ENCODE measurements around the gene AKR1C8.
"Not testable (repeated sequence)": the region's sequence is repeated elsewhere in the genome, so short reads cannot be mapped to it uniquely, and the experiment has no call there.

Gene AKR1C8

GRCh38 chr10:5175581-5175980, 9.4 kb downstream of the AKR1C8 start:
- not testable (repeated sequence) for H3K27ac ChIP-seq; DNase-seq (ENCODE audit: low read depth, low spot score)

- no peak for DNase-seq (ENCODE audit: low read depth, low spot score)
- H3K27ac ChIP-seq, result no peak overlapping the region
Observed at GRCh38 chr10:5168897-5169420, 16.0 kb downstream of the AKR1C8 start.

- no peak for DNase-seq (ENCODE audit: low read depth, low spot score)
- no peak overlapping the region for H3K27ac ChIP-seq
Observed at GRCh38 chr10:5165738-5166137, 19.2 kb downstream of the AKR1C8 start.

- no peak overlapping the region for H3K27ac ChIP-seq
- DNase-seq (ENCODE audit: low read depth, low spot score), result no peak
Observed at GRCh38 chr10:5163487-5163886, 21.5 kb downstream of the AKR1C8 start.

GRCh38 chr10:5159126-5159525, 25.8 kb downstream of the AKR1C8 start:
- no peak for DNase-seq (ENCODE audit: low read depth, low spot score)
- no peak overlapping the region for H3K27ac ChIP-seq

GRCh38 chr10:5157501-5157900, 27.4 kb downstream of the AKR1C8 start:
- no peak overlapping the region for H3K27ac ChIP-seq
- no peak for DNase-seq (ENCODE audit: low read depth, low spot score)

- DNase-seq (ENCODE audit: low read depth, low spot score), result no peak
- H3K27ac ChIP-seq, result no peak overlapping the region
Observed at GRCh38 chr10:5155951-5156350, 29.0 kb downstream of the AKR1C8 start.

GRCh38 chr10:5151076-5151475, 33.9 kb downstream of the AKR1C8 start:
- no peak for DNase-seq (ENCODE audit: low read depth, low spot score)
- H3K27ac ChIP-seq, result no peak overlapping the region

- no peak for DNase-seq (ENCODE audit: low read depth, low spot score)
- no peak overlapping the region for H3K27ac ChIP-seq
Observed at GRCh38 chr10:5148678-5149032, 36.3 kb downstream of the AKR1C8 start.

GRCh38 chr10:5147981-5148677, 36.8 kb downstream of the AKR1C8 start:
- no peak for DNase-seq (ENCODE audit: low read depth, low spot score)
- H3K27ac ChIP-seq, result no peak overlapping the region

- H3K27ac ChIP-seq, result no peak overlapping the region
Observed at GRCh38 chr10:5147255-5147980, 37.5 kb downstream of the AKR1C8 start.

GRCh38 chr10:5146920-5147254, 38.1 kb downstream of the AKR1C8 start:
- DNase-seq (ENCODE audit: low read depth, low spot score), result no peak
- no peak overlapping the region for H3K27ac ChIP-seq

More at GRCh38 chr10:5147255-5147980, 37.5 kb downstream of the AKR1C8 start:
- DNase-seq (ENCODE audit: low read depth, low spot score), result no peak

GRCh38 chr10:5143137-5143536, 41.8 kb downstream of the AKR1C8 start:
- DNase-seq (ENCODE audit: low read depth, low spot score), result no peak
- no peak overlapping the region for H3K27ac ChIP-seq

GRCh38 chr10:5142199-5142598, 42.8 kb downstream of the AKR1C8 start:
- DNase-seq (ENCODE audit: low read depth, low spot score), result no peak
- H3K27ac ChIP-seq, result no peak overlapping the region

GRCh38 chr10:5137699-5138098, 47.3 kb downstream of the AKR1C8 start:
- H3K27ac ChIP-seq; DNase-seq (ENCODE audit: low read depth, low spot score): not testable (repeated sequence)

- no peak overlapping the region for H3K27ac ChIP-seq
- DNase-seq (ENCODE audit: low read depth, low spot score), result no peak
Observed at GRCh38 chr10:5136468-5137087, 48.4 kb downstream of the AKR1C8 start.

- H3K27ac ChIP-seq, result no peak overlapping the region
- no peak for DNase-seq (ENCODE audit: low read depth, low spot score)
Observed at GRCh38 chr10:5135581-5135980, 49.4 kb downstream of the AKR1C8 start.

GRCh38 chr10:5125315-5126044, 59.5 kb downstream of the AKR1C8 start:
- no peak overlapping the region for H3K27ac ChIP-seq
- DNase-seq (ENCODE audit: low read depth, low spot score), result no peak

- no peak overlapping the region for H3K27ac ChIP-seq
- no peak for DNase-seq (ENCODE audit: low read depth, low spot score)
Observed at GRCh38 chr10:5123886-5124285, 61.1 kb downstream of the AKR1C8 start.

- not testable (repeated sequence) for DNase-seq (ENCODE audit: low read depth, low spot score); H3K27ac ChIP-seq
Observed at GRCh38 chr10:5119997-5120396, 65.0 kb downstream of the AKR1C8 start.

- no peak overlapping the region for H3K27ac ChIP-seq
- DNase-seq (ENCODE audit: low read depth, low spot score), result no peak
Observed at GRCh38 chr10:5117026-5117425, 67.9 kb downstream of the AKR1C8 start.
